Measurements from ENCODE around the gene TNKS1BP1.

DNA sequence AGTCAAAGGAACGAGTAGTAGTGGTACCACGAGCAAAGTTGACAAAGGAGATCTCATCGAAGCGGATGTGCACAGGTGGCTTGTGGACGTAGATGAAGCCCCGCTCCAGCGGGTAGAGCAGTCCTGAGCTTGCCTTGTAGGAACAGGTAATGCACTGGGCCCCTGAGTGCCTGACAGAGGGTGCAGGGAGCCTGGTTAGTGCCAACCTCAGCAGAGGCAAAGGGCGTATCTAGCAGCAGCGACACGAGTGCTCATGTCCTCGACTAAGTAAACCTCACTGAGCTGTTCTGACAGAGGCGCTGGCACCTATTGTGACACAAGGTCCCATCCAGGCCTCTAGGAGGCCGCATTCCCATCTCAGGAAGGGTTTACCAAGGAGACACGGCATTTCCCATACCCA, 7.0 kb upstream of the TNKS1BP1 start:
- TF ChIP-seq EP300 (IDR thresholded peaks at IDR 0.05) (no peak), POLR2AphosphoS5 (IDR thresholded peaks at IDR 0.05) (no peak)
- TF ChIP-seq, protein P1, sequence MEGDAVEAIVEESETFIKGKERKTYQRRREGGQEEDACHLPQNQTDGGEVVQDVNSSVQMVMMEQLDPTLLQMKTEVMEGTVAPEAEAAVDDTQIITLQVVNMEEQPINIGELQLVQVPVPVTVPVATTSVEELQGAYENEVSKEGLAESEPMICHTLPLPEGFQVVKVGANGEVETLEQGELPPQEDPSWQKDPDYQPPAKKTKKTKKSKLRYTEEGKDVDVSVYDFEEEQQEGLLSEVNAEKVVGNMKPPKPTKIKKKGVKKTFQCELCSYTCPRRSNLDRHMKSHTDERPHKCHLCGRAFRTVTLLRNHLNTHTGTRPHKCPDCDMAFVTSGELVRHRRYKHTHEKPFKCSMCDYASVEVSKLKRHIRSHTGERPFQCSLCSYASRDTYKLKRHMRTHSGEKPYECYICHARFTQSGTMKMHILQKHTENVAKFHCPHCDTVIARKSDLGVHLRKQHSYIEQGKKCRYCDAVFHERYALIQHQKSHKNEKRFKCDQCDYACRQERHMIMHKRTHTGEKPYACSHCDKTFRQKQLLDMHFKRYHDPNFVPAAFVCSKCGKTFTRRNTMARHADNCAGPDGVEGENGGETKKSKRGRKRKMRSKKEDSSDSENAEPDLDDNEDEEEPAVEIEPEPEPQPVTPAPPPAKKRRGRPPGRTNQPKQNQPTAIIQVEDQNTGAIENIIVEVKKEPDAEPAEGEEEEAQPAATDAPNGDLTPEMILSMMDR (IDR thresholded peaks at IDR 0.05) = no peak
